ENCODE data around the gene CFAP77.
A peak's percentile ranks its signal among the peaks of the same experiment; 100 is the strongest.

The CFAP77 gene

DNA sequence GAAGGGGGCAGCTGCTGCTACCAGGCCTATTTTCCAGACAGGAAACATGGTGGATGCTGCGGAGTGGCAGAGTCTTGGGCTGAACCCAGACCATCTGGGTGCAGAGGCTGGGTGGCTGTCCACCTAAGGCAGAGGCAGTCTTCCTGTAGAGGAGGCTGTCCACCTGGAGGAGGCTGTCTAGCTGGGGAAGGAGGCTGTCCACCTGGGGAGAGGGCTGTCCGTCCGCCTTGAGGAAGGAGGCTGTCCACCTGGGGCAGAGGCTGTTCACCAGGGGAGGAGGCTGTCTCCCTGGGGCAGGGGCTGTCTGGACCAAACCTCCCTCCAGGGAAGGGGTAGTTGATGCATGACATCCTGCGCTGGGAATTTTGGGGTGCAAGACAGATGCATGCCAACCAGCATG, 133.2 kb downstream of the CFAP77 start:
- H4K20me1 ChIP-seq (ENCODE audit: insufficient read depth): no peaks in the 10 kb centered on the region
- TF ChIP-seq, protein P1, sequence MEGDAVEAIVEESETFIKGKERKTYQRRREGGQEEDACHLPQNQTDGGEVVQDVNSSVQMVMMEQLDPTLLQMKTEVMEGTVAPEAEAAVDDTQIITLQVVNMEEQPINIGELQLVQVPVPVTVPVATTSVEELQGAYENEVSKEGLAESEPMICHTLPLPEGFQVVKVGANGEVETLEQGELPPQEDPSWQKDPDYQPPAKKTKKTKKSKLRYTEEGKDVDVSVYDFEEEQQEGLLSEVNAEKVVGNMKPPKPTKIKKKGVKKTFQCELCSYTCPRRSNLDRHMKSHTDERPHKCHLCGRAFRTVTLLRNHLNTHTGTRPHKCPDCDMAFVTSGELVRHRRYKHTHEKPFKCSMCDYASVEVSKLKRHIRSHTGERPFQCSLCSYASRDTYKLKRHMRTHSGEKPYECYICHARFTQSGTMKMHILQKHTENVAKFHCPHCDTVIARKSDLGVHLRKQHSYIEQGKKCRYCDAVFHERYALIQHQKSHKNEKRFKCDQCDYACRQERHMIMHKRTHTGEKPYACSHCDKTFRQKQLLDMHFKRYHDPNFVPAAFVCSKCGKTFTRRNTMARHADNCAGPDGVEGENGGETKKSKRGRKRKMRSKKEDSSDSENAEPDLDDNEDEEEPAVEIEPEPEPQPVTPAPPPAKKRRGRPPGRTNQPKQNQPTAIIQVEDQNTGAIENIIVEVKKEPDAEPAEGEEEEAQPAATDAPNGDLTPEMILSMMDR (conservative IDR thresholded peaks at IDR 0.05; ENCODE audit: low read depth, low read length): no peak
- no peak overlapping the region for H2AFZ ChIP-seq (ENCODE audit: low read depth)
- no peak overlapping the region for H3K27ac ChIP-seq
- H3K27me3 ChIP-seq (ENCODE audit: insufficient read depth, low read depth): no peaks in the 10 kb centered on the region
- no peak overlapping the region for H3K4me3 ChIP-seq (IDR thresholded peaks at IDR 0.05; ENCODE audit: insufficient read depth, low read depth, low read length)
- no peaks in the 10 kb centered on the region for H3K4me1 ChIP-seq (ENCODE audit: low read depth, poor library complexity, severe bottlenecking)
- H3K36me3 ChIP-seq (ENCODE audit: insufficient read depth): no peaks in the 10 kb centered on the region
- no peaks in the 10 kb centered on the region for H3K79me2 ChIP-seq (ENCODE audit: insufficient read depth, low read depth)
- no peak overlapping the region for H3K4me2 ChIP-seq
- no peak overlapping the region for H3K9ac ChIP-seq

DNA sequence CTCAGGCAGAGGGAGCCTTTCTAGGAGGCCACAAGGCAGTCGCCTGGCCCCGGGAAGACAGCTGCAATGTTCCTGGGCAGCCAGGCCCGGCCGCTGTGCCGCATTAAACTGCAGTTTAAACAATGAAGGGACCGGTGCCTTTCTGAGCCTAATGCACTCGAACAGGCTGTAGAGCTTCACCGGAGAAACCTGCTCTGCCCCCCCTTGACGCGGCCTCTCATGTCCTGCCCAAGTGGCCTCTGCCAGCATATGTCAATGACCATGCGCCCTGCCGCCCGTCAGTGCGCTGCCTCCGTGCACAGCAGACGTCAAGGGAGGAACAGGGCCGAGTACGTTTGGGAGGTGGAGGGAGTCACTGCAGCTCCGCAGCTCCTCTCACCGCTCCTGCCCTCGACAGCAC, 133.9 kb downstream of the CFAP77 start:
- Histone ChIP-seq H3K4me1 (ENCODE audit: low read depth, poor library complexity, severe bottlenecking) (no peaks in the 10 kb centered on the region), H3K27me3 (ENCODE audit: insufficient read depth, low read depth) (no peaks in the 10 kb centered on the region), H3K36me3 (ENCODE audit: insufficient read depth) (no peaks in the 10 kb centered on the region), H3K9ac (no peak overlapping the region), H3K4me2 (no peak overlapping the region), H3K27ac (no peak overlapping the region), H2AFZ (ENCODE audit: low read depth) (no peak overlapping the region), H3K79me2 (ENCODE audit: insufficient read depth, low read depth) (no peaks in the 10 kb centered on the region), H4K20me1 (ENCODE audit: insufficient read depth) (no peaks in the 10 kb centered on the region), H3K4me3 (IDR thresholded peaks at IDR 0.05; ENCODE audit: insufficient read depth, low read depth, low read length) (no peak overlapping the region)
- TF ChIP-seq, protein P1 (conservative IDR thresholded peaks at IDR 0.05; ENCODE audit: low read depth, low read length): no peak

- Histone ChIP-seq H3K27ac (no peak overlapping the region), H3K36me3 (ENCODE audit: insufficient read depth) (no peaks in the 10 kb centered on the region), H3K9ac (no peak overlapping the region), H3K27me3 (ENCODE audit: insufficient read depth, low read depth) (no peaks in the 10 kb centered on the region), H3K79me2 (ENCODE audit: insufficient read depth, low read depth) (no peaks in the 10 kb centered on the region), H4K20me1 (ENCODE audit: insufficient read depth) (no peaks in the 10 kb centered on the region), H3K4me3 (IDR thresholded peaks at IDR 0.05; ENCODE audit: insufficient read depth, low read depth, low read length) (no peak overlapping the region), H3K4me1 (ENCODE audit: low read depth, poor library complexity, severe bottlenecking) (no peaks in the 10 kb centered on the region), H3K4me2 (no peak overlapping the region), H2AFZ (ENCODE audit: low read depth) (no peak overlapping the region)
- TF ChIP-seq, protein P1 (conservative IDR thresholded peaks at IDR 0.05; ENCODE audit: low read depth, low read length): no peak
Observed at GRCh38 chr9:132545578-132545977, 135.6 kb downstream of the CFAP77 start.

DNA sequence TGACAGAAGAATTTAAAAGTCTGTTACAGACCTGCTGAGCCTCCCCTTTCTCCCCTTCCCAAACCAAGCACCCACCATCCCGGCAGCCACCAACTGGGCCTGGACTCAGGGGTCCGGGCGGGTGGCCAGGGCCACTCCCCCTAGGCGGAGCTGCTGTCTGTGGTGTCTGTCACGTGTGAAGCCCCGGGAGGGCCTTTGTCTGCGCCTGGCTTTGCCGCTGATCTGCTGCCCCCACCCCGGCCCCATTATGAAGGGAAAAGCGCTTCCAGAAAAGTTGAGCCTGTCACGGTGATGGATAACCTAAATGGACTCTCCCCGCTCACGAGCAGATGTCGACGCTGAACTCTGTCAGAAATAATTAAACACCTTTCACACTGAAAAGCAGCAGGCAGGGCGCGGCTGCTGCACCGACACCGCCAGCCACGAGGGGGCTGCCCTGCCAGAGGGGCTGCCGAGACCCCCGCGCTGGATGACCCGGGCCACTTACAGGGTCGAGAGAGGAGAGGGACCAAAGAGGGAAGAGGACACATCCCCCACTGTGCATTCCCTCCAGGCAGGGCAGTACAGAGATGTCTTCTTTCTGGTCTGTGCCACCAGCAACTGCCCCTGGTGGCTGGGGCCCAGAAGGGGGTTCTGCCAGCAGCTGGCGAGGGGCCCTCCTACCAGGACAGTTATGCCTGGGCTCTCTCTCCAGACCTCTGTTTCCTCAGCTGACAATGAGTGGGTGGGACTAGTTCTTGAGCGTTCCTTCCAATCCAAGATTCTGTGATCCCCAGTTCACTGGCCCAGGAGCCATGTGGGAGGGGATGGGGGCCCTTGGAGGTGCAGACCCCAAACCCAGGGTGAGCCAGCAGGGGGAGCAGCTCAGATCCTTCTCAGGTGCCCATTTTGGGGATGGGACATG, 136.4 kb downstream of the CFAP77 start:
- no peaks in the 10 kb centered on the region for H3K79me2 ChIP-seq (ENCODE audit: insufficient read depth, low read depth)
- H3K4me3 ChIP-seq (IDR thresholded peaks at IDR 0.05; ENCODE audit: insufficient read depth, low read depth, low read length): no peak overlapping the region
- no peak overlapping the region for H3K4me2 ChIP-seq
- TF ChIP-seq, protein P1 (conservative IDR thresholded peaks at IDR 0.05; ENCODE audit: low read depth, low read length): 0 out of 2 replicates have a peak, but pooled peaks have one; percentile 12
- H3K36me3 ChIP-seq (ENCODE audit: insufficient read depth): no peaks in the 10 kb centered on the region
- no peak overlapping the region for H3K9ac ChIP-seq
- no peak overlapping the region for H2AFZ ChIP-seq (ENCODE audit: low read depth)
- H3K27ac ChIP-seq: no peak overlapping the region
- no peaks in the 10 kb centered on the region for H3K27me3 ChIP-seq (ENCODE audit: insufficient read depth, low read depth)
- no peaks in the 10 kb centered on the region for H4K20me1 ChIP-seq (ENCODE audit: insufficient read depth)
- H3K4me1 ChIP-seq (ENCODE audit: low read depth, poor library complexity, severe bottlenecking): no peaks in the 10 kb centered on the region

All from KMS-11 (cell line).